Measurements from ENCODE around the gene NELFE. TPM values are rescaled to one million over a fixed set of nuclear protein-coding genes. Genes with fewer than 3 reads are reported as not detected.
"Not testable (repeated sequence)": the region's sequence is repeated elsewhere in the genome, so short reads cannot be mapped to it uniquely, and the experiment has no call there.

The NELFE gene
- total RNA-seq, 1 donor from 2014 or later: 71.8 TPM

GRCh38 chr6:31918069-31918720, 40.6 kb downstream of the NELFE start:
- H3K27ac Mint-ChIP-seq: no peak overlapping the region
- peaks cover 2% of the 10 kb centered on the region for H3K27me3 Mint-ChIP-seq
- H3K4me1 Mint-ChIP-seq (ENCODE audit: low read depth): peaks cover 3% of the 10 kb centered on the region
- H3K9me3 Mint-ChIP-seq (ENCODE audit: low read depth): no peaks in the 10 kb centered on the region
- no peaks in the 10 kb centered on the region for H3K36me3 Mint-ChIP-seq (ENCODE audit: insufficient read depth)
- TF ChIP-seq CTCF (IDR thresholded peaks at IDR 0.05; ENCODE audit: unreplicated experiment): no peak
- no peak overlapping the region for H3K4me3 Mint-ChIP-seq (ENCODE audit: low read depth)
- DNase-seq (ENCODE audit: low spot score, unreplicated experiment): no peak

- Mint-ChIP-seq H3K4me3 (ENCODE audit: low read depth) (no peak overlapping the region), H3K27ac (no peak overlapping the region), H3K27me3 (peaks cover 2% of the 10 kb centered on the region), H3K4me1 (ENCODE audit: low read depth) (no peaks in the 10 kb centered on the region), H3K36me3 (ENCODE audit: insufficient read depth) (no peaks in the 10 kb centered on the region), H3K9me3 (ENCODE audit: low read depth) (no peaks in the 10 kb centered on the region)
- no peak for DNase-seq (ENCODE audit: low spot score, unreplicated experiment)
- TF ChIP-seq CTCF (IDR thresholded peaks at IDR 0.05; ENCODE audit: unreplicated experiment): no peak
These were observed 43.0 kb downstream of the NELFE start for GRCh38 chr6:31915756-31916155.

GRCh38 chr6:31915351-31915750, 43.4 kb downstream of the NELFE start:
- Mint-ChIP-seq H3K4me1 (ENCODE audit: low read depth) (no peaks in the 10 kb centered on the region), H3K27ac (no peak overlapping the region), H3K36me3 (ENCODE audit: insufficient read depth) (no peaks in the 10 kb centered on the region), H3K9me3 (ENCODE audit: low read depth) (no peaks in the 10 kb centered on the region), H3K4me3 (ENCODE audit: low read depth) (no peak overlapping the region), H3K27me3 (peaks cover 2% of the 10 kb centered on the region)
- no peak for TF ChIP-seq CTCF (IDR thresholded peaks at IDR 0.05; ENCODE audit: unreplicated experiment)
- no peak for DNase-seq (ENCODE audit: low spot score, unreplicated experiment)

- DNase-seq (ENCODE audit: low spot score, unreplicated experiment): no peak
- peaks cover 2% of the 10 kb centered on the region for H3K27me3 Mint-ChIP-seq
- no peaks in the 10 kb centered on the region for H3K4me1 Mint-ChIP-seq (ENCODE audit: low read depth)
- H3K9me3 Mint-ChIP-seq (ENCODE audit: low read depth): no peaks in the 10 kb centered on the region
- H3K27ac Mint-ChIP-seq: no peak overlapping the region
- no peak overlapping the region for H3K4me3 Mint-ChIP-seq (ENCODE audit: low read depth)
- TF ChIP-seq CTCF (IDR thresholded peaks at IDR 0.05; ENCODE audit: unreplicated experiment): no peak
- H3K36me3 Mint-ChIP-seq (ENCODE audit: insufficient read depth): no peaks in the 10 kb centered on the region
These were observed 46.8 kb downstream of the NELFE start for GRCh38 chr6:31911826-31912585.

- not testable (repeated sequence) for H3K9me3 Mint-ChIP-seq (ENCODE audit: low read depth); H3K4me1 Mint-ChIP-seq (ENCODE audit: low read depth); H3K27ac Mint-ChIP-seq; H3K4me3 Mint-ChIP-seq (ENCODE audit: low read depth); H3K36me3 Mint-ChIP-seq (ENCODE audit: insufficient read depth); DNase-seq (ENCODE audit: low spot score, unreplicated experiment); H3K27me3 Mint-ChIP-seq
These were observed 49.5 kb downstream of the NELFE start for GRCh38 chr6:31909298-31909697.

GRCh38 chr6:31908791-31909190, 50.0 kb downstream of the NELFE start:
- no peak overlapping the region for H3K4me3 Mint-ChIP-seq (ENCODE audit: low read depth)
- peaks cover 7% of the 10 kb centered on the region for H3K27me3 Mint-ChIP-seq
- DNase-seq (ENCODE audit: low spot score, unreplicated experiment): no peak
- H3K9me3 Mint-ChIP-seq (ENCODE audit: low read depth): no peaks in the 10 kb centered on the region
- peaks cover 2% of the 10 kb centered on the region for H3K4me1 Mint-ChIP-seq (ENCODE audit: low read depth)
- no peak for TF ChIP-seq CTCF (IDR thresholded peaks at IDR 0.05; ENCODE audit: unreplicated experiment)
- no peaks in the 10 kb centered on the region for H3K36me3 Mint-ChIP-seq (ENCODE audit: insufficient read depth)
- H3K27ac Mint-ChIP-seq: no peak overlapping the region

GRCh38 chr6:31908255-31908654, 50.5 kb downstream of the NELFE start:
- not testable (repeated sequence) for H3K27me3 Mint-ChIP-seq; H3K4me1 Mint-ChIP-seq (ENCODE audit: low read depth); H3K36me3 Mint-ChIP-seq (ENCODE audit: insufficient read depth); DNase-seq (ENCODE audit: low spot score, unreplicated experiment); H3K9me3 Mint-ChIP-seq (ENCODE audit: low read depth); H3K4me3 Mint-ChIP-seq (ENCODE audit: low read depth); H3K27ac Mint-ChIP-seq
